Hepatocyte (in vitro differentiated cells): ENCODE data around the gene SHROOM4. TPM values are rescaled to one million over a fixed set of nuclear protein-coding genes. Genes with fewer than 3 reads are reported as not detected.

Experiments used
- DNase-seq: peaks from one replicate; pipeline ENCODE4 v3.0.0-alpha.2; 2016; ENCODE audit warnings: low spot score
- H2AFZ ChIP-seq: fragments of 200-600 bp; sonication (generic); 2 replicates; pipeline ENCODE4 v1.6.0; 2016; ENCODE audit warnings: antibody characterized with exemption, mild to moderate bottlenecking
- H3K27ac ChIP-seq: fragments of 200-600 bp; sonication (generic); 2 replicates; pipeline ENCODE4 v1.5.1; 2016; ENCODE audit warnings: mild to moderate bottlenecking
- H3K27me3 ChIP-seq: fragments of 200-600 bp; sonication (generic); 2 replicates; pipeline ENCODE4 v1.6.1; 2016
- H3K36me3 ChIP-seq: fragments of 200-600 bp; sonication (generic); replicated peaks from 2 replicates; pipeline ENCODE4 v1.5.1; 2016; ENCODE audit warnings: low read depth; ENCODE audit not compliant: insufficient read depth
- H3K4me1 ChIP-seq: fragments of 200-600 bp; sonication (generic); 2 replicates; pipeline ENCODE4 v1.5.1; 2016; ENCODE audit warnings: mild to moderate bottlenecking, moderate library complexity; ENCODE audit not compliant: insufficient read depth
- H3K4me2 ChIP-seq: fragments of 200-600 bp; sonication (generic); 2 replicates; pipeline ENCODE4 v1.6.0; 2016
- H3K4me3 ChIP-seq: fragments of 200-600 bp; sonication (generic); 2 replicates; pipeline ENCODE4 v1.5.1; 2016; ENCODE audit warnings: mild to moderate bottlenecking
- H3K79me2 ChIP-seq: fragments of 200-600 bp; sonication (generic); 2 replicates; pipeline ENCODE4 v1.6.0; 2017; ENCODE audit warnings: mild to moderate bottlenecking
- H3K9me2 ChIP-seq: fragments of 200-600 bp; sonication (generic); replicated peaks from 2 replicates; pipeline ENCODE4 v1.6.0; 2017; ENCODE audit warnings: mild to moderate bottlenecking; ENCODE audit not compliant: insufficient read depth
- H3K9me3 ChIP-seq: fragments of 200-600 bp; sonication (generic); 2 replicates; pipeline ENCODE4 v1.5.1; 2016; ENCODE audit warnings: low read depth, mild to moderate bottlenecking
- H4K20me1 ChIP-seq: fragments of 200-600 bp; sonication (generic); 2 replicates; pipeline ENCODE4 v1.6.0; 2016; ENCODE audit warnings: mild to moderate bottlenecking; ENCODE audit not compliant: insufficient read depth, poor library complexity, severe bottlenecking
- EZH2 ChIP-seq: fragments of 200-600 bp; sonication (generic); IDR thresholded peaks from 2 replicates; pipeline ENCODE4 v1.6.1; 2016; ENCODE audit warnings: antibody characterized with exemption, mild to moderate bottlenecking, borderline replicate concordance
- EZH2phosphoT487 ChIP-seq: fragments of 200-600 bp; sonication (generic); IDR thresholded peaks from one replicate; pipeline ENCODE4 v1.6.1; 2018; ENCODE audit warnings: antibody characterized with exemption, mild to moderate bottlenecking, low read depth, moderate library complexity; ENCODE audit not compliant: unreplicated experiment, severe bottlenecking
- WGBS: methylation state at CpG from one replicate; pipeline ENCODE4 v1.1.6; 2016; ENCODE audit warnings: low lambda C conversion rate; ENCODE audit errors: missing lambda C conversion rate; 5-methylcytosine and 5-hydroxymethylcytosine counted together
- polyA plus RNA-seq: library from polyadenylated mRNA; unstranded; fragments of >200 nt; fragmentation: Nextera tagmentation; extraction: Ambion mirVana; gene quantifications from 2 replicates; pipeline ENCODE4 v1.2.1, GENCODE V29; 2016
- total RNA-seq: library from RNA; depleted of rRNA; stranded (reverse); fragments of >200 nt; gene quantifications from 2 replicates; pipeline ENCODE4 v1.2.3, GENCODE V29; 2014
- TF ChIP-seq, protein P1 (sequence below): fragments of 200-600 bp; sonication (generic); IDR thresholded peaks from 2 replicates; pipeline ENCODE4 v1.5.1; 2016; ENCODE audit warnings: antibody characterized with exemption, mild to moderate bottlenecking; ENCODE audit not compliant: poor library complexity

Gene SHROOM4
- total and polyA plus RNA-seq, 2 experiments from 2014 or later, result 1.6 to 7.1 TPM

DNA sequence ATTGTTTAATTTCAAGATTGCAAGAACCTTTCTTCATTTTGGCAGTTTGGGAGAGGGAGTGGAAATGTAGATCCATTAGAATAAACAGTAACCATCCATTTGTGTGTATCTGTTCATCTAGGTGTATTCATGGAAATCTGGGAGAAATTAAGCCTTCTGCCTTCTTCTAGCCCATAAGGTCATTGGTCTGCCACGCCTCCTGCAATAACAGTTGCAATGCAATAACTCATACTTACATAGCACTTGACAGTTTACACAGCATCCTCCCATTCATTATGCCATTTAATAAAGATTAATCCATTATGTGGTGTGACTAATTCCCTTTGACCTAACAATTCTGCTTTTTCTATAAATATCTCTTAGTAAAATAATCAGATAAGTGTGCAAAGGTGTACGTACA is 42.6 kb downstream of the SHROOM4 start:
- Histone ChIP-seq H3K4me1 (peaks cover 12% of the 10 kb centered on the region), H3K4me3 (no peak overlapping the region), H3K4me2 (no peak overlapping the region), H4K20me1 (no peaks in the 10 kb centered on the region), H2AFZ (no peak overlapping the region), H3K9me3 (no peaks in the 10 kb centered on the region), H3K27me3 (no peaks in the 10 kb centered on the region), H3K36me3 (no peaks in the 10 kb centered on the region), H3K27ac (peak overlapping the region; percentile 76), H3K79me2 (peaks cover 6% of the 10 kb centered on the region), H3K9me2 (no peaks in the 10 kb centered on the region)
- no peak for DNase-seq
- WGBS, result 75% methylated on average over 2 of the region's 2 CpGs
- TF ChIP-seq, protein P1, sequence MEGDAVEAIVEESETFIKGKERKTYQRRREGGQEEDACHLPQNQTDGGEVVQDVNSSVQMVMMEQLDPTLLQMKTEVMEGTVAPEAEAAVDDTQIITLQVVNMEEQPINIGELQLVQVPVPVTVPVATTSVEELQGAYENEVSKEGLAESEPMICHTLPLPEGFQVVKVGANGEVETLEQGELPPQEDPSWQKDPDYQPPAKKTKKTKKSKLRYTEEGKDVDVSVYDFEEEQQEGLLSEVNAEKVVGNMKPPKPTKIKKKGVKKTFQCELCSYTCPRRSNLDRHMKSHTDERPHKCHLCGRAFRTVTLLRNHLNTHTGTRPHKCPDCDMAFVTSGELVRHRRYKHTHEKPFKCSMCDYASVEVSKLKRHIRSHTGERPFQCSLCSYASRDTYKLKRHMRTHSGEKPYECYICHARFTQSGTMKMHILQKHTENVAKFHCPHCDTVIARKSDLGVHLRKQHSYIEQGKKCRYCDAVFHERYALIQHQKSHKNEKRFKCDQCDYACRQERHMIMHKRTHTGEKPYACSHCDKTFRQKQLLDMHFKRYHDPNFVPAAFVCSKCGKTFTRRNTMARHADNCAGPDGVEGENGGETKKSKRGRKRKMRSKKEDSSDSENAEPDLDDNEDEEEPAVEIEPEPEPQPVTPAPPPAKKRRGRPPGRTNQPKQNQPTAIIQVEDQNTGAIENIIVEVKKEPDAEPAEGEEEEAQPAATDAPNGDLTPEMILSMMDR, result no peak
- TF ChIP-seq EZH2phosphoT487 (no peak), EZH2 (no peak)

DNA sequence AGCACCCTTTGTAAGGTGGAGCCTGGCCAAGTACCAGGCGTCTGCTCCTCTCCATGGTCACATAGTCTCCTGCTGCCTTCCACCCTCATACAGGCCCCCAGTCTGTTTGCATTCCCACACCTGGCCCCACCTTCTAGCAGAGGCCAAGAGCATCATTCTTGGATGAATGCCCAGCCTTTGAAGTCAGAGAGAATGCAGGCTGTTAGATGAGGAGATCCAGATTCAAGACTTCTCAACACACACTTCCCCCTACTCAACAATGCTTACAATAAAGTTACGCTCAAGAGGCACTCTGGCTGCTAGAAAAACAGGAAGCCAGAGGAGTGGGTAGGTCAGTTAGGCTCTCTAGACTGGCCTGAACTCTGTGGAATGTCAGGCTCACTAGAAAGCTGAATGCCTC is 43.3 kb downstream of the SHROOM4 start:
- Histone ChIP-seq H3K9me3 (no peaks in the 10 kb centered on the region), H4K20me1 (no peaks in the 10 kb centered on the region), H3K79me2 (peaks cover 6% of the 10 kb centered on the region), H3K9me2 (no peaks in the 10 kb centered on the region), H3K36me3 (no peaks in the 10 kb centered on the region), H3K27me3 (no peaks in the 10 kb centered on the region), H3K4me2 (peak overlapping the region; percentile 15), H3K27ac (peak overlapping the region; percentile 76), H3K4me1 (peaks cover 12% of the 10 kb centered on the region), H3K4me3 (no peak overlapping the region), H2AFZ (no peak overlapping the region)
- WGBS, result 29% methylated on average over 2 of the region's 2 CpGs
- TF ChIP-seq, protein P1, result no peak
- no peak for TF ChIP-seq EZH2
- TF ChIP-seq EZH2phosphoT487, result no peak
- DNase-seq, result peak; percentile 71

DNA sequence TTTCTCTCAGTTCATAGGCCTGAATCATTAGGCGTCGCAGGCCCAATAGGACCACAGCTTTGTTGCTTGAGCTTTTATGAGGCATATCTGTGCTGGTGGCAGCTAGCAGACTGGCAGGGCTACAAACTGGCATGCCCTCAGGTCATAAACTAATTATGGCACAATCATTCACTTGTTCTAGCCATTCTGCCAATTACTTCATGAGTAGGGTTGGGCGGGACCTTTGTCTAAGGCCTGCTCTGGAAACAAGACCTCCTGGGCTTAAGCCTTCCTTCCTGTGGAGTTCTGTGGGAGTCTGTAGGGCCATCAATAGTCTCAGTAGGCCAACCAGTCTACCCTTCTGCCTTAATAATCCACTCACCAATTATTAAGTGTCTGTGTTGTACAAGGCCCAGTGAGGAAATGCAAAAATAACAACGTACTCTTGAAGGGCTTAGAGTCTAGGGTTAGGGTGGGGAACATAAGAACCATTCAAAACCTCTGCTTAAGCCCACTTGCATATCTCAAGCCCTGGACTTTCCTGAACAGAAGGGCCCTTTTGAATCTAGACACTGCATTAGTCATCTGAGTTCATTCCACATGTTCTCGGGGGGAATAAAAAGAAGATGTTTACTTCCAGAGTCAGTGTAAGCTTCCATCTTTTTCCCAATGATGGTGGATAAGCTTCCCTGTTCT is 44.5 kb downstream of the SHROOM4 start:
- TF ChIP-seq, protein P1, result no peak
- TF ChIP-seq EZH2 (no peak), EZH2phosphoT487 (no peak)
- no peak overlapping the region for H3K4me3 ChIP-seq

More for the DNA sequence above, 44.5 kb downstream of the SHROOM4 start:
- 86% methylated on average over 5 of the region's 5 CpGs for WGBS
- peaks cover 12% of the 10 kb centered on the region for H3K4me1 ChIP-seq
- H3K9me2 ChIP-seq, result no peaks in the 10 kb centered on the region
- H3K79me2 ChIP-seq, result peaks cover 6% of the 10 kb centered on the region
- H4K20me1 ChIP-seq, result no peaks in the 10 kb centered on the region
- no peak overlapping the region for H3K4me2 ChIP-seq
- no peaks in the 10 kb centered on the region for H3K9me3 ChIP-seq
- H3K36me3 ChIP-seq, result no peaks in the 10 kb centered on the region
- H3K27me3 ChIP-seq, result no peaks in the 10 kb centered on the region
- DNase-seq, result no peak
- no peak overlapping the region for H2AFZ ChIP-seq
- H3K27ac ChIP-seq, result peak overlapping the region; percentile 76
